Epithelial cell of esophagus (primary cell): ENCODE data around the gene NPDC1.
A peak's percentile ranks its signal among the peaks of the same experiment; 100 is the strongest.

ENCODE experiments used
- DNase-seq: peaks from one replicate; pipeline ENCODE4 v3.0.0; 2010; ENCODE audit warnings: low read depth
- H3K4me3 ChIP-seq: 2 replicates; pipeline ENCODE4 v1.5.1; 2011; ENCODE audit warnings: mild to moderate bottlenecking, low read length, control low read depth
- CTCF ChIP-seq: IDR thresholded peaks from 2 replicates; pipeline ENCODE4 v1.5.1; 2011; ENCODE audit warnings: low read depth, mild to moderate bottlenecking, low read length, control low read depth, inconsistent platforms; ENCODE audit not compliant: insufficient read depth; ENCODE audit errors: missing control alignments

The NPDC1 gene

GRCh38 chr9:137062384-137062783 lies 16.4 kb upstream of the NPDC1 start:
- H3K4me3 ChIP-seq = no peak overlapping the region
- no peak for TF ChIP-seq CTCF
- peak; percentile 42 for DNase-seq

DNA sequence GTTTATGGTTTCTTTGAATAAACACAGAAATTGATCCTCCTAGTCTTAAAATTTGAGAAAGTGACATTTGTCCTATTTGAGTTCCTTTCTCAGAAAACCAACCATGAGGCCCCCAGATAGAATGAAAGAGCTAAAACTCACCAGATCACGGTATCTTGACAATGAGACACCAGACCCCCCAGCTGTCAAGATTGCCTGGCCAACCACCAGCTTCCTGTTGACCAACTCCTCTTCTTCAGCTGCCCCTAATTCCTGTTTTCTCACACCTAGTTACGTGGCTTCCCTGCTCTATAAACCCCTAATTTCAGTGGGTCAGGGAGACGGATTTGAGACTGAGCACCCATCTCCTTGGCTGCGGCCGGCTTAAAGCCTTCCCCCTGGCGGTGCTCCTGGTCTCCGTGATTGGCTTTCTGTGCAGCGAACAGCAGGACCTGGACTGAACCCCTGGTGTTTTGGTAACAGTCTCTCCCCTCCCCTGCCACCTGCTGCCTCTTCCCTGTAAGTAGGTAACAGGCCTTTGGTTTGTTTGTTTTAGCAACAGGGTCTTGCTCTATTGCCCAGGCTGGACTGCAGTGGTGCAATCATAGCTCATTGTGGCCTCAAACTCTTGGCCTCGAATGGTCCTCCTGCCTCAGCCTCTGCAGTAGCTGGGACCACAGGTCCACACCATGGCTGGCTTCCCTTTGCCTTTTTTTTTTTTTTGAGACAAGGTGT lies 12.7 kb upstream of the NPDC1 start:
- no peak for TF ChIP-seq CTCF
- no peak overlapping the region for H3K4me3 ChIP-seq
- no peak for DNase-seq

DNA sequence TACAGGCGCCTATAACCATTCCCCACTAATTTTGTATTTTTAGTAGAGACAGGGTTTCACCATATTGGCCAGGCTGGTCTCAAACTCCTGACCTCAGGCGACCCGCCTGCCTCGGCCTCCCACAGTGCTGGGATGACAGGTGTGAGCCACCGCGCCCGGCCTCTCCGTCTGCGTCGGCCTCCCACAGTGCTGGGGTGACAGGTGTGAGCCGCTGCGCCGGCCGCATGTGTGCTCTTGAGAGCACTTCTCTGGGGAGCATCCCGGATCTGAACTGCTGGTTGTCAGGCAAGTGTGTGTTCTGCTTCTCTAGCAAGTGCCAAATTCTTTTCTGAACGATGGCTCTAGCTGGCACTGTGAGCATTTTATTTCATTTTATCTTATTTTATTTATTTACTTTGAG lies 11.6 kb upstream of the NPDC1 start:
- no peak for DNase-seq
- no peak overlapping the region for H3K4me3 ChIP-seq
- no peak for TF ChIP-seq CTCF

DNA sequence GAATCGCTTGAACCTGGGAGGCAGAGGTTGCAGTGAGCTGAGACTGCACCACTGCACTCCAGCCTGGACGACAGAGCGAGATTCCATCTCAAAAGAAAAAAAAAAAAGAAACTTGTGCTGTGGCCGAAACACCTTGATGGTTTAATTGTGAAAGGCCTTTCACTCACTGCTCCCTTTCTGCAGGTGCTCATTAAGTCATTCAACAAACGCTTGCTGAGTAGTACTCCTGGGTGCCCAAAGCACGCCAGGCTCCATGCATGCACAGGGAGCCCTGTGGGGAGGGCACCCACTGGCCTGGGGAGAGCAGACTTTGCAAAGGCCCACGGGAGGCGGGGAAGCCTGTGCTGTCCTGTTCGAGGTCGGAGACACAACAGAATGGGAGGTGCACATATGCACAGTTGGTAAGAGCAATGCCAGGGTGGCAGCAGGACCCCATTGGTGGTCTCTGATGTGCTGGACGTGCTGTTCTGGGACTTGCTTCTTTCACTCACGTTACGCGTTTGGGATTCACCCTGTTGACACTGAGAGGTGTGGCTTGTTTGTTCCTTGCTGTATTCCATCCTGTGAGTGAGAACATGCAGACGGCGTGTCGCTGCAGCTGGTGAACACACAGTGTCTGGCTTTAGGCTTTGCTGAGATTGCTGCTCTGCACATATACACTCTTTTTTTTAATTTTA lies 10.9 kb upstream of the NPDC1 start:
- no peak for DNase-seq
- TF ChIP-seq CTCF = no peak
- H3K4me3 ChIP-seq = no peak overlapping the region

GRCh38 chr9:137055385-137056364 lies 9.7 kb upstream of the NPDC1 start:
- no peak overlapping the region for H3K4me3 ChIP-seq
- TF ChIP-seq CTCF = no peak
- DNase-seq = no peak

- TF ChIP-seq CTCF = no peak
- DNase-seq = no peak
- H3K4me3 ChIP-seq = no peak overlapping the region
These were observed 9.0 kb upstream of the NPDC1 start for GRCh38 chr9:137054932-137055384.
